ENCODE data around the gene RAPGEF2. TPM values are rescaled to one million over a fixed set of nuclear protein-coding genes. Genes with fewer than 3 reads are reported as not detected.

The RAPGEF2 gene
- total RNA-seq, 1 experiment from 2014 or later, result 37.1 TPM

DNA sequence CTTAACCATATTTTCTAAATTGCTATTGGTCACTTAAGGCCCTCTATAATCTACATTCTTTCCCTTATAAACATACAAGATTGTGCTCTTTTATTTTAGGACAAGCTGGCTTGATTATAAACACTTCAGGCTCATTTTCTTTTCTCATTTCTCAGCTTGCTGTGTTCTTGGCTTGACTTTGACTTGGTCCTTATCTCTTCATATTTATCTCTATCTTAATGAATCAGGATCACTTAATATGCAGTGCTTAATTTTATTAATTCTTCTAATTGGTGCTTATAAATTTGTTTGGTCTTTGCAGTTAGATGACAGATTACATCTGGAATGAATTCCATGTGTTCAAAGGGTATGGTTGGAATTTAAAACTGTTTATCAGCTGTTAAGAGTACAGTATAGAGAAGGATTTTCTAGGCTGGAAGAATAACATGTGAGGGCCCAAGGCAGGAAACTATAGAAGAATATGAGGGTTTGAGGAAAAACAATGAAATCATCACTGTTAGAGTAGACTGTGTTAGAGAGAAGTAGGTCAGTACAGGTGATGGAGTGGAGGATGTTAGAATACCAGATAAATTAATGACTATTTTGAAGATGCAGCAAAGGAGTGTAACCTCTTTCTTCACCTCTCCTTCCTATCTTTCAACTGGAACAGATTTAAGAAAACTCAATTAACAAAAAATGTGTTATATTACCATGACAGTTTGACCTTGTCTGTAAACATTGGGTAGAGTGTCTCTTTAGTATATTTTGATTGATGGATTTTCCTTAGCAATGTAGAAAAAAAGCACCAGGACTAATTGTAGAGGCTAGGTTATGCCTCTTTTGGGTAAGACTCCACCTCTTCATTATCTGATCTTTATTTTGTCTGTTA, 169.6 kb downstream of the RAPGEF2 start:
- no peak overlapping the region for H4K8ac ChIP-seq (replicated peaks; ENCODE audit: insufficient read length, low read depth, low read length)
- no peak overlapping the region for H4K91ac ChIP-seq (ENCODE audit: insufficient read length, low read depth, low read length)
- Mint-ChIP-seq H3K9me3 (no peaks in the 10 kb centered on the region; a peak in 1 of 5 replicates), H3K27me3 (ENCODE audit: low read depth) (no peaks in the 10 kb centered on the region), H3K4me1 (no peaks in the 10 kb centered on the region), H3K27ac (peak overlapping the region in 1 of 3 experiments; percentile 38; a peak in 1 of 7 replicates), H3K4me3 (no peak overlapping the region), H3K36me3 (ENCODE audit: insufficient read depth in 1 of 3, low read depth in 3 of 3) (no peaks in the 10 kb centered on the region)
- no peak overlapping the region for H3K14ac ChIP-seq (ENCODE audit: insufficient read depth, low read length)
- no peaks in the 10 kb centered on the region for H3K9me3 ChIP-seq (ENCODE audit: control insufficient read depth, low read depth, low read length)
- H2BK120ac ChIP-seq (ENCODE audit: low read depth, low read length, poor library complexity, severe bottlenecking), result no peak overlapping the region
- H3K79me1 ChIP-seq (ENCODE audit: insufficient read depth, low read depth, low read length, poor library complexity, severe bottlenecking), result no peaks in the 10 kb centered on the region
- DNase-seq, result no peak
- no peaks in the 10 kb centered on the region for H3K4me1 ChIP-seq (ENCODE audit: insufficient read depth, low read length)
- TF ChIP-seq, protein P1, sequence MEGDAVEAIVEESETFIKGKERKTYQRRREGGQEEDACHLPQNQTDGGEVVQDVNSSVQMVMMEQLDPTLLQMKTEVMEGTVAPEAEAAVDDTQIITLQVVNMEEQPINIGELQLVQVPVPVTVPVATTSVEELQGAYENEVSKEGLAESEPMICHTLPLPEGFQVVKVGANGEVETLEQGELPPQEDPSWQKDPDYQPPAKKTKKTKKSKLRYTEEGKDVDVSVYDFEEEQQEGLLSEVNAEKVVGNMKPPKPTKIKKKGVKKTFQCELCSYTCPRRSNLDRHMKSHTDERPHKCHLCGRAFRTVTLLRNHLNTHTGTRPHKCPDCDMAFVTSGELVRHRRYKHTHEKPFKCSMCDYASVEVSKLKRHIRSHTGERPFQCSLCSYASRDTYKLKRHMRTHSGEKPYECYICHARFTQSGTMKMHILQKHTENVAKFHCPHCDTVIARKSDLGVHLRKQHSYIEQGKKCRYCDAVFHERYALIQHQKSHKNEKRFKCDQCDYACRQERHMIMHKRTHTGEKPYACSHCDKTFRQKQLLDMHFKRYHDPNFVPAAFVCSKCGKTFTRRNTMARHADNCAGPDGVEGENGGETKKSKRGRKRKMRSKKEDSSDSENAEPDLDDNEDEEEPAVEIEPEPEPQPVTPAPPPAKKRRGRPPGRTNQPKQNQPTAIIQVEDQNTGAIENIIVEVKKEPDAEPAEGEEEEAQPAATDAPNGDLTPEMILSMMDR (conservative IDR thresholded peaks at IDR 0.05), result no peak
- H2BK15ac ChIP-seq (ENCODE audit: low read depth, low read length), result no peak overlapping the region
- H3K79me2 ChIP-seq (ENCODE audit: insufficient read depth, low read length), result no peaks in the 10 kb centered on the region
- H3K23me2 ChIP-seq (ENCODE audit: insufficient read length, low read depth, low read length, poor library complexity, severe bottlenecking), result no peaks in the 10 kb centered on the region
- H2BK12ac ChIP-seq (ENCODE audit: insufficient read length, low read depth, low read length), result no peak overlapping the region
- no peaks in the 10 kb centered on the region for H3K27me3 ChIP-seq (ENCODE audit: insufficient read depth, low read length)
- H4K5ac ChIP-seq (ENCODE audit: insufficient read length, low read depth, low read length), result no peak overlapping the region
- H2AK5ac ChIP-seq (ENCODE audit: insufficient read length, low read length), result no peak overlapping the region
- no peak overlapping the region for H2BK20ac ChIP-seq (ENCODE audit: low read depth, low read length, poor library complexity, severe bottlenecking)
- no peak overlapping the region for H3K56ac ChIP-seq (ENCODE audit: insufficient read length, low read depth, low read length)
- no peak overlapping the region for H3K4ac ChIP-seq (ENCODE audit: low read depth, low read length)
- no peak overlapping the region for H3K23ac ChIP-seq (ENCODE audit: insufficient read length, low read depth, low read length)
- no peaks in the 10 kb centered on the region for H4K20me1 ChIP-seq (ENCODE audit: control insufficient read depth, insufficient read depth, insufficient read length)
- no peak overlapping the region for H2AFZ ChIP-seq (ENCODE audit: low read length)
- H3K4me2 ChIP-seq (ENCODE audit: insufficient read depth, insufficient read length, low read length), result no peak overlapping the region
- no peak overlapping the region for H3K18ac ChIP-seq (ENCODE audit: insufficient read length, low read depth, low read length)
- no peak overlapping the region for H3K27ac ChIP-seq (ENCODE audit: insufficient read length, low read depth, low read length)
- no peak overlapping the region for H3K9ac ChIP-seq (ENCODE audit: extremely low read depth, insufficient read length, low read length)
- H3T11ph ChIP-seq (ENCODE audit: low read length), result no peak overlapping the region
- H2BK5ac ChIP-seq (ENCODE audit: insufficient read length, low read length), result no peak overlapping the region
